HEK293T (cell line): ENCODE results near the gene TCHP.

Experiments
- CTBP1 ChIP-seq: fragments of 450-650 bp; IDR thresholded peaks from 2 replicates; pipeline ENCODE4 v1.6.1; 2016; ENCODE audit warnings: borderline replicate concordance
- FOXA1 ChIP-seq: fragments of 450-650 bp; IDR thresholded peaks from 2 replicates; pipeline ENCODE4 v1.6.1; 2016; ENCODE audit warnings: mild to moderate bottlenecking
- FOXK2 ChIP-seq: fragments of 450-650 bp; IDR thresholded peaks from 2 replicates; pipeline ENCODE4 v1.6.1; 2016; ENCODE audit warnings: mild to moderate bottlenecking
- L3MBTL2 ChIP-seq: fragments of 450-650 bp; conservative IDR thresholded peaks from 2 replicates; pipeline ENCODE4 v1.6.1; 2016; ENCODE audit warnings: mild to moderate bottlenecking
- LEF1 ChIP-seq: fragments of 450-650 bp; IDR thresholded peaks from 2 replicates; pipeline ENCODE4 v1.6.1; 2017; ENCODE audit warnings: mild to moderate bottlenecking, borderline replicate concordance
- NFRKB ChIP-seq: fragments of 450-650 bp; IDR thresholded peaks from 2 replicates; pipeline ENCODE4 v1.6.1; 2016; ENCODE audit warnings: mild to moderate bottlenecking, moderate library complexity
- SP1 ChIP-seq: fragments of 450-650 bp; IDR thresholded peaks from 2 replicates; pipeline ENCODE4 v1.6.1; 2017
- SUZ12 ChIP-seq: fragments of 450-650 bp; IDR thresholded peaks from 2 replicates; pipeline ENCODE4 v1.6.1; 2016; ENCODE audit warnings: mild to moderate bottlenecking

GRCh38 chr12:109946505-109946904, 46.4 kb downstream of the TCHP start:
- TF ChIP-seq LEF1 (no peak), NFRKB (no peak), CTBP1 (no peak), FOXA1 (no peak), SUZ12 (no peak), L3MBTL2 (no peak), FOXK2 (no peak), SP1 (no peak)
